GM04503 (cell line): ENCODE results near the gene ZNF423.

Source experiments
- DNase-seq: peaks from one replicate; pipeline ENCODE4 v3.0.0-alpha.2; 2012; ENCODE audit warnings: low read depth

Gene ZNF423

DNA sequence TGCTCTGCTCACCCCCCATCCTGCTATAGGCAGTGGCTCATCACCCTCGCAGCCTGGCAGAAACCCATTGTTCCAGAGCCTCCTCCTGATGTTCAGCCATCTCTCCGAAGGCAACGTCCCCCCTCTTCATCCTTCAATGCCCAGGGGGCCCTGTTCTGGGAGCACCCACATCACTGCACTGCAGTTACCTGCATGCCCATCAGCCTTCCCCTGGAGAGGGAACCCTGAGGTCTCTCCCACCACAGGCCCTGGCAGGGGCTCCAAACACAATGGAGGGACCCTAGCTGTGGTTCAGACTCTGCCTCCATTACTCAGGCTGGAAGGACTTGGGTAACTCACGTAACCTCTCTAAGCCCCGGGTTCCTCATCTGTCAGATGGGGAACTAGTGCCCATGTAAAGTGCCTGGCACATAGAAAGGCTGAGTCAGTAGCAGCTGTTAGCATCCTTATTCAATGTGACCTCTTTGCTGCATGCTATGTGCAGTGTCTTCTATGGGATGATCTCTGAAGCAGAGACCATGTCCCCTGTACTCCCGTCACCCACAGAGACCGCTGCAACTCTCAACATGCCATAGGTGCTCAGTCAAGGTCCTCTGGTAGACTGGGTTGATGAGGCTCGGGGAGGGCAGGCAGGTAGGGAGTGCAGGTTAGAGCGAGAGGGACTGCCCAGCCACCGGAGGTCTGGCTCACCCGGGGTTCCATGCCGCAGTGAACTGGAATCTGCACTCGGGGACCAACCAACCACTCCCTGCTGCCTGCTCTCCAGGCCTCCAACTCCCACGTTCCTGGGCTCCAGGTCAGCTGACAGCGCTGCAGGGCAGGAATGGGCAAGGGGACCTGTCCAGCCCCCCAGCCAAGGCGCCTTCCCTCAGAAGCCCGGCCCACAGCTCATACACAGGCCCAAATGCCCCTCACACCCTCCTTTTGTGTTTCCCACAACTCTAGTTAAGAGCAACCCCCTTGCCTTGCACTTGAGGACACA, 233.2 kb downstream of the ZNF423 start:
- no peak for DNase-seq

- no peak for DNase-seq
These were observed 233.9 kb downstream of the ZNF423 start for GRCh38 chr16:49622084-49622390.

GRCh38 chr16:49621241-49622083, 234.4 kb downstream of the ZNF423 start:
- no peak for DNase-seq

DNA sequence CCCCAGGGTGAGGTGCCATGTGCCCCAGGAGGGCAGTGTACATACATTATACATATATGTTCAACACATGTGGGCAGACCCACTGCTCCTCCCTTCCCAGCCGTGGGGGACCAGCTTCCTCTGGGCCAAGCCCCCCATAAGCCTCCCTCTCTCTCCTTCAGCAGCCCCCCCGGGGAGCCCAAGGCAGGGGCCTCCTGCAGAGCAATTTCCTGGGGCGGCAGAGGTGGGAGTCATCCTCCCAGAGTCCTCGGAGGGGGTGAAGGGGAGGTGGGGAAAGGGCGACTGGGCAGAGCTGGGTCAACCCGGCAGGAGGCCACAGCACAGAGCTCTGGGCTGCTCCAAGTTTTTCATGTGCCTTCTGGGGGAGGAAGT, 235.1 kb downstream of the ZNF423 start:
- no peak for DNase-seq

DNA sequence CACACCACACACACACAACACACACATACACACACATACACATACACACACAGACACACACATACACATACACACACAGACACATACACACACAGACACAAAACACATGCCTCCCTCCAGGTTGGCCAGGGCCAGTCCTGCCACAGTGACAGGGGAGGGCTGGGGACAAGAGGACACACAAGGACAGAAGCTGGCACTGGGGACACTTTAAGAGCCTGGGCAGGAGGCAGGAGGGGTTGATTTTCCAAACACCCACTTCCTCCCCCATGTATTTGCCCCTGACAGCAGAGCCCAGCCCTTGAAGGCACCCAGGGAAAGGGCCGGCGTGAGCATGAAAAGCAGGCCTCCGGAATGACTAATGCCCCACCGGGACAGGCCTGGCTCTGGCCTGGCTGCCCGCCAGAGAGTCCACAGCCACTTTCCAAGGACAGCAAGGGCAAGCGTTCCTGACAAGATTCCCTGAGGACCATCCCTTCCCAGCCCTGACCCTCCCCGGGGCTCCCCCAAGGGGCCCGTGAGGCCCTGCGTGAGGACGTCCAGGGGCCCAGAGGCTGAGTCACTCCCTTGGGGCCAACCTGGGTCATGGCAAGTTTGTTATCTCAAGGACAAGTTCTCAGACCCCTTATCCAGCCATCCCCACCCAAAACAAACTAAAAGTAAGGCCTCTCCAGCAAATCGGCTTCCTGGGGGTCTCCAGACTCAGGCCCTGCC, 235.6 kb downstream of the ZNF423 start:
- peak; percentile 37 for DNase-seq

DNA sequence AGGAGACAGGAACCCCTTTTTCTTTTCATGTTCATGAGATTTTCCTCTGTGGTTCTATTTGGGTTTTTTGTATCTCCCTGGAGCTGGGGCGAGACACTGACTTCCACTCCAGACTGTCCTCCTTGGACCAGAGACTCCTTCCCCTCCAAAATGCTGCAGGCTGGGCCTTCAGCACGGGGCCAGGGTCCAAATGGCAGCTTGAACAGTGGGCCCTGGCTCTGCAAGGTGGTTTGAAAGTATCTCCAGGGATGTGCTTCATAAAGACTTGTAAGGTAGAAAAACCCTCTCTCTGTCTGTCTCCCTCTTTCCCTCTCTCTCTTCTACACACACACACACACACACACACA, 236.1 kb downstream of the ZNF423 start:
- DNase-seq: no peak

DNA sequence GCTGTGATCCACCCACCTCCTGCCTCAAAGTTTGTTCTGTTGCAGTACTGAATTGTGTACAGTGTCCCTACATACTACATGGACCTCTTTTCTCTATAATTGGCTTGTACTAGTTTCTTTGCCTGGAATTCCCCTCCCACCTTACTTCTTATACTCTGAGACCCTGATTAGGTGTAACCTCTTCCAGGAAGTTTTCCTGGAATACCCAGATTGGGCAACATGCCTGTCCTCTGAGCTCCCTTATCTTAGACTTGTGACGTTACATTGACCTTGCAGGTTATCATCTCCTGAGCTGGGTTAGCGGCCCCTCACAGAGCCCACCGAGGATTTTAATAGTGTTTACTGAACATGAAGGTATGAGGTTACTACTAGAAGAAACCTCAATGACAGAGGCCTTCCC, 237.0 kb downstream of the ZNF423 start:
- DNase-seq: no peak

- DNase-seq: no peak
These were observed 238.1 kb downstream of the ZNF423 start for GRCh38 chr16:49617710-49618330.

GRCh38 chr16:49617016-49617629, 238.8 kb downstream of the ZNF423 start:
- no peak for DNase-seq

- DNase-seq: no peak
These were observed 240.3 kb downstream of the ZNF423 start for GRCh38 chr16:49615576-49615975.

GRCh38 chr16:49610983-49611382, 244.9 kb downstream of the ZNF423 start:
- DNase-seq: no peak

GRCh38 chr16:49608779-49609178, 247.1 kb downstream of the ZNF423 start:
- DNase-seq: peak; percentile 4

GRCh38 chr16:49608098-49608497, 247.8 kb downstream of the ZNF423 start:
- no peak for DNase-seq

DNA sequence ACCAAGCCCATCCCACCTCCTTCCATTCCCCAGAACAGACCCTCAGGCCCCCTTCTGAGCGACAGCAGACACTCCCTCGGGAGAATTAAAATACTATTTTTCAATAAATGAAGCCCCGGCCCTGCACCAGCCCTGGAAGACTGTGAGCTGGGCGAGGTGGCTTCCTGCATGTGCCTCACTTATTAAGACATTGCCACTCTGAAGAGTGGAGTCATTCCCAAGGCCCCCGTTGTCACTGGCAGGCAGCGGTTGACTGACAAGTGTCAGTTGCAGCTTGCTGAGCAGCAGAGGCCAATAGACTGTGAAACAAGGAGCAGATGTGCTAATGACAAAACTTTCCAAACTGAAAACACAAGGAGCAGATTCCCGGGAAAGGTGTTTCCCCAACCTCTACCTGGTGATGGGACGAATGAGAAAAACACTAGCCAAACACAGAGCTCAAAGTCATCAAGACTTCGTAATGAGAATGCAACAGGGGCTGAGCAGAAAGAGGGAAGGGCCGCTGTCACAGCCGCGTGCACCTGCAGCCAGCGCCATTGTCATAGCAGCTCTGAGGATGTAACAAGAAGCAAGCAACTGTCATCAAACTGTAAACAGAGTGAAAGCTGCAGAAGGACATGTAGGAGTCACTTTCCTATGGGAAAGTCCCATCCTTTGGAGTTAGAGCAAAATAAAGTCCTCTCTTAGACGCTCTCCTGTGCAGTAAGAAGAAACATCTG, 250.2 kb downstream of the ZNF423 start:
- DNase-seq: no peak

- DNase-seq: no peak
These were observed 251.3 kb downstream of the ZNF423 start for GRCh38 chr16:49604602-49605001.

DNA sequence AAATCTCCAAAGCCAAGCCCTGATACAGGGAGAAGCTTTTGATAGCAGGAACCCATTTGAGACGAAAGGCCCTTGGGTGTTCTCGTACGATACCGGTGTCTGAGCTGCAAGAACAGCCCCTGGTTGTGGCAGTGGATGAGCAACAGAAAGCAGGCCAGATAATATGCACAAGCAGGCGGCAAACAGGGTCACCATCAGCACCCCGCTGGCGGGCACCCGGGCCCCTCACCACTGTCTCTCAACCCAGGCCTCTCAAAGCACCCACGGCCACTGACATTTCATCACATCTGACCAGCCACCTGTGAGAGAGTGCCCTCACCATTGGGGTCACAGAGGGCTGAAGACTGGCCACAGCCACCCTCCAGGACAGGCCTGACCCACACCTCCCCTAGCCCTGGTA, 252.0 kb downstream of the ZNF423 start:
- no peak for DNase-seq

GRCh38 chr16:49602976-49603310, 253.0 kb downstream of the ZNF423 start:
- DNase-seq: no peak

GRCh38 chr16:49602201-49602975, 253.5 kb downstream of the ZNF423 start:
- DNase-seq: no peak

GRCh38 chr16:49601576-49601975, 254.3 kb downstream of the ZNF423 start:
- no peak for DNase-seq

DNA sequence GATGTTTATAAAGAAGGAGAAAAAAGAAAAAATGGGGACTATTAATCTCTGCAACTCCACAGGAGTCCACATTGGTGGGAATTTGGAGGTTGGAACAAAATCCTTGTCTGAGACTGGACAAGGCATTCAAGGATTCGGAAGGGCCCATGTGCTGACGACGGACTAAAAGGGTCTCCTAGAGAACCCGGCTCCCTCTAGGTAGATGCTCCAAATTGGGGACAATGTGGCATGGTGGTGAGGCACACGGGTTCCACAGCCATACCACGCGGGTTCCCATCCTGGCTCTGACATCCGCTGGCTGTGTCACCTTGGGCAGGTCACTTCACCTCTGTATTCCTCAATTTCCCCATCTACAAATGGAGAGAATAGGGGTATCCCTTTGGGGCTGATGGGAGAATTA, 254.9 kb downstream of the ZNF423 start:
- no peak for DNase-seq
